ENCODE data around the gene CBLL1.

DNA sequence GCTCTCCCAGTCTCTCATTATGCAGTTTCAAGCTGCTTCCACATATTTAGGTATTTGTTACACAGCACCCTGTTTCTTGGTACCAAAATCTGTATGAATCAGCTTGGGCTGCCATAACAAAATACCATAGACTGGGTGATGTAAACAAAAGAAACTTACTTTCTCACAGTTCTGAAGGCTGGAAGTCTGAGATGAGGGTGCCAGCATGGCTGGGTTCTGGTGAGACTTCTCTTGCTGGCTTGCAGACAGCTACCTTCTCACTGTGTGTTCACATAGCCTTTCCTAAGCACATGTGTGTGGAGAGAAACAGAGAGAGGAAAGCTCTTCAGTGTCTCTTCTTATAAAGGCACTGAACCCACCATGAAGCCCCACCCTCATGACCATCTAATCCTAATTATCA, 15.7 kb upstream of the CBLL1 start:
- no peak for TF ChIP-seq ZNF274 (IDR thresholded peaks at IDR 0.05; ENCODE audit: low read depth, low read length)
- TF ChIP-seq SUZ12 (IDR thresholded peaks at IDR 0.05; ENCODE audit: extremely low read depth, insufficient read depth, insufficient read length), result no peak

Data from NT2/D1 (cell line).